SH-SY5Y (cell line): Measurements from ENCODE around the gene TOX3.

Experiments used
- GATA2 ChIP-seq: IDR thresholded peaks from 2 replicates; pipeline ENCODE4 v1.6.1; 2011; ENCODE audit warnings: mild to moderate bottlenecking, low read depth, low read length
- GATA3 ChIP-seq: IDR thresholded peaks from 2 replicates; pipeline ENCODE4 v1.6.1; 2011; ENCODE audit warnings: low read depth, mild to moderate bottlenecking, low read length, moderate library complexity

Gene TOX3

GRCh38 chr16:52498328-52499059 is 48.4 kb downstream of the TOX3 start:
- TF ChIP-seq GATA2, result no peak
- no peak for TF ChIP-seq GATA3

- TF ChIP-seq GATA3 (no peak), GATA2 (no peak)
These were observed 49.7 kb downstream of the TOX3 start for GRCh38 chr16:52497067-52497816.

- no peak for TF ChIP-seq GATA2
- TF ChIP-seq GATA3, result no peak
These were observed 50.7 kb downstream of the TOX3 start for GRCh38 chr16:52496051-52496876.

GRCh38 chr16:52494621-52495020 is 52.3 kb downstream of the TOX3 start:
- TF ChIP-seq GATA2, result no peak
- TF ChIP-seq GATA3, result no peak

GRCh38 chr16:52494145-52494544 is 52.8 kb downstream of the TOX3 start:
- TF ChIP-seq GATA2 (no peak), GATA3 (no peak)

GRCh38 chr16:52492789-52493357 is 54.1 kb downstream of the TOX3 start:
- no peak for TF ChIP-seq GATA3

GRCh38 chr16:52491216-52491615 is 55.7 kb downstream of the TOX3 start:
- TF ChIP-seq GATA3 (no peak), GATA2 (no peak)

- TF ChIP-seq GATA3 (no peak), GATA2 (no peak)
These were observed 57.0 kb downstream of the TOX3 start for GRCh38 chr16:52489894-52490293.

GRCh38 chr16:52488837-52489289 is 58.1 kb downstream of the TOX3 start:
- TF ChIP-seq GATA3, result no peak
- no peak for TF ChIP-seq GATA2

GRCh38 chr16:52487849-52488457 is 59.0 kb downstream of the TOX3 start:
- no peak for TF ChIP-seq GATA3
- TF ChIP-seq GATA2, result no peak

- TF ChIP-seq GATA2 (no peak), GATA3 (no peak)
These were observed 66.7 kb downstream of the TOX3 start for GRCh38 chr16:52480237-52480636.

GRCh38 chr16:52476111-52476510 is 70.8 kb downstream of the TOX3 start:
- TF ChIP-seq GATA3 (no peak), GATA2 (no peak)

- TF ChIP-seq GATA2, result no peak
- TF ChIP-seq GATA3, result no peak
These were observed 72.3 kb downstream of the TOX3 start for GRCh38 chr16:52474679-52475078.

- TF ChIP-seq GATA2, result no peak
- TF ChIP-seq GATA3, result no peak
These were observed 73.8 kb downstream of the TOX3 start for GRCh38 chr16:52473096-52473495.
